Skeletal muscle cell (primary cell): Measurements from ENCODE around the gene CBFA2T2.
"Not testable (repeated sequence)": the region's sequence is repeated elsewhere in the genome, so short reads cannot be mapped to it uniquely, and the experiment has no call there.

Experiments
- DNase-seq: peaks from one replicate; pipeline ENCODE4 v3.0.0-alpha.2; 2010; ENCODE audit warnings: low read depth
- H3K4me3 ChIP-seq: 2 replicates; pipeline ENCODE4 v1.5.1; 2011; ENCODE audit warnings: low read depth, mild to moderate bottlenecking, control low read depth, low read length, moderate library complexity

The CBFA2T2 gene

GRCh38 chr20:33496776-33497175 is 6.9 kb downstream of the CBFA2T2 start:
- H3K4me3 ChIP-seq, DNase-seq: not testable (repeated sequence)

- H3K4me3 ChIP-seq: no peak overlapping the region
- no peak for DNase-seq
Observed at GRCh38 chr20:33499355-33499754, 9.5 kb downstream of the CBFA2T2 start.

- DNase-seq: no peak
Observed at GRCh38 chr20:33501000-33501399, 11.1 kb downstream of the CBFA2T2 start.

GRCh38 chr20:33503564-33503963 is 13.7 kb downstream of the CBFA2T2 start:
- DNase-seq: no peak
- H3K4me3 ChIP-seq: no peak overlapping the region

More at GRCh38 chr20:33501000-33501399, 11.1 kb downstream of the CBFA2T2 start:
- no peak overlapping the region for H3K4me3 ChIP-seq

GRCh38 chr20:33506576-33506975 is 16.7 kb downstream of the CBFA2T2 start:
- no peak overlapping the region for H3K4me3 ChIP-seq
- DNase-seq: no peak

GRCh38 chr20:33507461-33507860 is 17.6 kb downstream of the CBFA2T2 start:
- H3K4me3 ChIP-seq: no peak overlapping the region
- no peak for DNase-seq

GRCh38 chr20:33508015-33508414 is 18.1 kb downstream of the CBFA2T2 start:
- not testable (repeated sequence) for H3K4me3 ChIP-seq, DNase-seq

- not testable (repeated sequence) for H3K4me3 ChIP-seq, DNase-seq
Observed at GRCh38 chr20:33509057-33509456, 19.2 kb downstream of the CBFA2T2 start.

GRCh38 chr20:33511876-33512275 is 22.0 kb downstream of the CBFA2T2 start:
- not testable (repeated sequence) for H3K4me3 ChIP-seq, DNase-seq

GRCh38 chr20:33515569-33516216 is 25.8 kb downstream of the CBFA2T2 start:
- no peak for DNase-seq
- no peak overlapping the region for H3K4me3 ChIP-seq

- no peak overlapping the region for H3K4me3 ChIP-seq
- DNase-seq: no peak
Observed at GRCh38 chr20:33516882-33517281, 27.0 kb downstream of the CBFA2T2 start.

- no peak overlapping the region for H3K4me3 ChIP-seq
- DNase-seq: no peak
Observed at GRCh38 chr20:33518071-33518470, 28.2 kb downstream of the CBFA2T2 start.

GRCh38 chr20:33521461-33521860 is 31.6 kb downstream of the CBFA2T2 start:
- DNase-seq: no peak
- H3K4me3 ChIP-seq: no peak overlapping the region

GRCh38 chr20:33522256-33522820 is 32.4 kb downstream of the CBFA2T2 start:
- no peak for DNase-seq
- no peak overlapping the region for H3K4me3 ChIP-seq

- no peak for DNase-seq
- H3K4me3 ChIP-seq: no peak overlapping the region
Observed at GRCh38 chr20:33524261-33524660, 34.4 kb downstream of the CBFA2T2 start.

GRCh38 chr20:33526769-33527168 is 36.9 kb downstream of the CBFA2T2 start:
- no peak for DNase-seq
- H3K4me3 ChIP-seq: no peak overlapping the region

- DNase-seq: no peak
- no peak overlapping the region for H3K4me3 ChIP-seq
Observed at GRCh38 chr20:33531047-33531877, 41.4 kb downstream of the CBFA2T2 start.

GRCh38 chr20:33531885-33532284 is 42.0 kb downstream of the CBFA2T2 start:
- no peak for DNase-seq
- no peak overlapping the region for H3K4me3 ChIP-seq

GRCh38 chr20:33532753-33533459 is 43.0 kb downstream of the CBFA2T2 start:
- DNase-seq: no peak
- H3K4me3 ChIP-seq: no peak overlapping the region

GRCh38 chr20:33535717-33536116 is 45.8 kb downstream of the CBFA2T2 start:
- DNase-seq, H3K4me3 ChIP-seq: not testable (repeated sequence)
